DMS 273 (cell line): ENCODE results near the gene CTNNA2.

ENCODE experiments used
- DNase-seq: peaks from one replicate; lab custom pipeline; 2025; ENCODE audit not compliant: unreplicated experiment; lab: John Stamatoyannopoulos, UW

Gene CTNNA2

DNA sequence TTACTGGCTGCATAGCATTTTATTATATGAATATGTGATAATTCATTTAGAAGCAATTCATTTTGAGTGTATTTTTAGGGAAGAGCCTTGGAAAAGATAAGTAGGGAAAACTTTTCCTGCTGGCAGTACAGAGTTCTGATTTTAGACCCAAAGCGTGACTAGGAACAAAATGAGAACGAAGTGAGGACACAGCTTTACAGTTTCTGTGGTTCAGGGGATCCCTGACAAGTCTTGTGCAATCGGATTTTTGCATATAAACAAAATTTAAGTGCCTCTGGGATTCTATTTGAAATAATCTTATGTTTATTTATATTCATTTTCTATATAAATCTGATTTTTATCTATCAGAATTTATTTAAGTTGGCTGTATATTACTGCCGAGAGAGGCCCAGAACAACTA, 402.6 kb downstream of the CTNNA2 start:
- DNase-seq = no peak

DNA sequence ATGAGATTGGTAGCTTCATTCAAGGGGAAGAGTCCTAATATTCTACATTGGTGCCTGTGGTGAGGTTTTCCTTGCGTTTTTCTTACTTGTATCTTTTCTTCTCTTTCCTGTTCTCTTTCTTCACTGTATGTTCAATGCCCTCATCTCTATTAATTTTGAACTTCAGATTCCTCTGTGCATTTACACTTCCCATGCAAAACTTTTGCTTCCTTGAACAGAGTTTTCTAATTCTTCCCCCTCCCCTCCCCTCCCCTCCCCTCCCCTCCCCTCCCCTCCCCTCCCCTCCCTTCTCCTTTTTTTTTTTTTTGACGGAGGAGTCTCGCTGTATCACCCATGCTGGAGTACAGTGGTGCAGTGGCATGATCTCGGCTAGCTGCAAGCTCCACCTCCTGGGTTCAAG, 403.4 kb downstream of the CTNNA2 start:
- no peak for DNase-seq

DNA sequence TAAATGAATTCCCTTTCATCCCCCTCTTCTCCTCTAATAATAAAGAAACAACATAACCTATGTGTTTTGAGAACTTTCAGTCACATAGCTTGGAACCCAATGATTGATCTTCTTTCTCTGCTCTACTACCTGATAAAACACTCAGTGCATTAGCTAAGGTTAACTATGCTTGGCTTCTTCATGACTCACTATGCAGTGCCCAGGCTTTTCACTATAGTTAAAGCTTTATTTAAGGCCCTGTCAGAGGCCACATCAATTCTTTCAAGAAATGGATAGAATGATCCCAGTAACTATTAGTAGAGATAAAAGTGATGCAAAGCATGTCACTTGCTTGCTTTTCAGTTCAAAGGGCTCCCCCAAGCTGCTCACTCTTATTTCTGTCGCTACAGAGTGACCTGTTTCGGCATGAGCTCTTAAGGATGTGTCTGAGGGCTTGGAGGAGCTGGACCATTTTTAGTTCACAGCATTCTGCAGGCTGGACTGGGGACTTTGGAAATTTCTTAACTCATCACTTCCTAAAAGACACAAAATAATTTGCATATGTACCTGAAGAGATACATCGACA, 407.7 kb downstream of the CTNNA2 start:
- DNase-seq = no peak

DNA sequence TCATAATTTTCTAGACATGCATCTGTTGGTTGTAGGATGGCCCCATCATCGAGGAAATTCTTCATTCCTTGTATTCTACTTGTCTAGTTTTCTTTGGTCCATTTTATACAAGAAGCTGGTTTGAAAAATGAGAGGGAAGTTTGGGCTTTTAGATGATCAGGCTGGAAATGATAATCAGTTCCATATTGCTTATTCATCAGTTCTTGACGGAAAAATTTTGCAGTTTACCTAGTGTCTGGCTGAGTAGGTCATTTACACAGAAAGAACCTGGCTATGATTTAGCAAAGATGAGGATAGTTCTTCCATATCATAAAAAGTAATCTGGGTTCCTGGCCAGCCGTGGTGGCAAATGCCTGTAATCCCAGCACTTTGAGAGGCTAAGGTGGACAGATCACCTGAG, 416.8 kb downstream of the CTNNA2 start:
- no peak for DNase-seq

DNA sequence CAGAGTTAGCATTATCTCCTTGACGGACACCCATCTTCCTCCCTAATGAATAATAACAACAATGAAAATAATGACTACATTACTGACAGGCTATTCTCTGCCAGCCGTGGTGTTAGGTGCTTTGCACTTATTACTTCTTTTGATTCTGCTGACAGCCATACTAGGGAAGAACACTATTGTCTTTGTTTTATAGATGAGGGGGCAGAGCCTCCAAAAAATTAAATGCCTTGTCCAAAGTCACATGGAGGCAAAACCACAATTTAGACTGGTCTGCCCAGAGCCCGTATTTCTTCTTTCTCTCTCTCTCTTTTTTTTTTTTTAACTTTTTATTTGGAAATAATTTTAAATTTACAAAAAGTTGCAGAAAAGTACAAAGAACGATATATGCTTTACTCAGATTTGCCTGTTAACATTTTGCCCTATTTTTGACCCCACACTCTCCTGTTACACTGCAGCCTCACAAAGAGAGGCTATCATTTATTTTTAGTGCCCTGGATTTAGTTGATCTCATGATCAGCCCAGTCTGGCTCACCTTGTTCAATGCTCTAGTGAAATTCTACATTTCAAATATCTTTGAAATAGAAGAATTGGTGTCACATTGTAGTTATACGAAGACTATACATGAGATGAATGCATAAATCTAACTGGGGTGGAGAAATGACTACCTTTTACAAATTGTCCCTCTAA, 422.3 kb downstream of the CTNNA2 start:
- no peak for DNase-seq

DNA sequence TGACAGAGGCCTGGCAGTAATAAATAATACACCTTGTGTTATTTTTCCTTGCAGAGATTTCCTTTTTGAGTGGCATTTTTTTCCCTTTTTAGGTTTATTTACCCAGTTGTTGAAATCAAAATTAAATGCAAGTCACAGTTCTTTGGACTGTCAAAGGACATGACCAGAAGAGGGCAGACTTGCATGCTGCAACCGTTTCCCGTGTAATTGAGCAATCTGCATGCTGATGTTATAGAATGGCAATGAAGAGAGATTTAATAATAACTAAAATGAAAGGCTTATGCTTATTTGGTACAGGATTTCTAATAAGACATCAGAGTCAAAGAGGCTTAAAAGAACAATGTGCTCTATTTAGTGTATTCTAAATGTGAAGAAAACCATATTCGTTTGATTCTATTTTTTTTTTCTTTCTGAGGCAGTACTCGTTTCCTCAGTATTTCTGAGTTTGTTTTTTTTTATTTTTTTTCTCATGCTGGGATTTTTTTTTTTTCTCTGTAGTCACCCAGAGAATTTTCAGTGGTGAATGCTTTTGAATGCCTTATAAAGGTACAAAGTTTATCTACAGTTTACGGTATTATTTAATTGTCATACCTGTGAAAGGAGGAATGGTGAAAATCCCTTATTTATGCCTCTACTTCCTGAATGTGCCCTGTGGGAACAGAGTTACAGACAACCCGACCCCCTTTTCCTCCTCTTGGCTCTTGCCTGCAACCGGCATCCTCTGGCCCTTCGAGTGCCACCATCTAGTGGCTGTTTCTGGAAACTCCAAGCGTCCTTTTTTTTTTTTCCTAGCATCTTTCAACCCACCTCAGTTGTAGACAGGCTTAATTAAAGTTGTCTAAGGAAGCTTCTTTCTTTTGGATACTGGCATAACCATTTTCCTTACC, 423.2 kb downstream of the CTNNA2 start:
- peak; percentile 70 for DNase-seq

DNA sequence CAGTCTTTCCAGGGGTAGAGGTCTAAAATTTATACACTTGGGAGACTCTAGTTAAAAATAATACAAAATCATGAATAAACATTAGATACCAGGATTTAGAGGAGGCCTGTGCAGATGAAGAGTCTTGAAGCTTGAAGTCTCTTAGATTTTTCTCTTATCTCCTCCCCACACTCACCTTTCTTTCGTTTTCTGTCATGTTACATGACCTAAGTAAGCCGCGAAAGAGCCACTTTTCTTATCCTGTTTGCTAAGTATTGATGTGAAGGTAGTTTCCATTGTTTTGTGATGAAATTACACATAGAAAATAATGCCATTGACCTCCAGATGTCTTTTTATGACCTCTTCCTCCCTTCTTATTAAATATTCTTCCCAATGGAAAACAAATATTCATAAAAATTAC, 423.9 kb downstream of the CTNNA2 start:
- DNase-seq = no peak

DNA sequence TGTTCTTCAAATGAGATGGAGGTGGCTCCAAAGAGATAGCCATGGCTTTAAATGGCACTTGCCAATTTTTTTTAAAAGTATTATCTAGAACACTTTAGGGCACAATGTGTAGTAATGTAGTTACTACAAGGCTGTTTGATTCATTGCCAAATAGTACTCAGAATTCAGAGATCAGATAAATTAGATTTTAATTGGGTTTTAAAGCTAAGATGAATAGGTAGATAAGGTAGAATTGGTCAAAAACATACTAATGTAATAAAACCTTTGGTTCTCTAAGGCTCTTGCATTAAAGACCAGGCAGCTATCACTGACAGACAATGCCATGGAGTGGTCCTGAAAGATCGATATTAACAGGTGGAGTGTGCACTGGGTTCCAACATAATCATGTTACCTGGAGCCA, 425.8 kb downstream of the CTNNA2 start:
- no peak for DNase-seq

DNA sequence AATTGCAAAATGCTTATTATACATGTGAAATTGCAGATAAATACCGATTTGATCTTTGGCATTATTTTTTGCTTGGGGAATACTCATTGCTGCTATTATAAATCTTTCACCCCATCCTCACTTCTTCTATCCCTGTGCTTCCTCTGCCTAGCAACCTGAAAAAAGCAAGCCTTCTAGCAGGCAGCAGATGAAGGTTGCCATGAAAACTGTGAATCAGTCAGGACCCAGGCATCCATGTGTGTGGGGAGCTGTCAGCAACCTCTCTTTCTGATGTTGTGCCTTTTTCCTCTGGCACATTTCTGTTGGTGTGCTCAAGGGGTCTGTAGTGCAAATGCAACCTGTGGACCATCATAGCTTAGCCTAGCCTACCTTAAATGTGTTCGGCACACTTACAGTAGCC, 427.5 kb downstream of the CTNNA2 start:
- no peak for DNase-seq

DNA sequence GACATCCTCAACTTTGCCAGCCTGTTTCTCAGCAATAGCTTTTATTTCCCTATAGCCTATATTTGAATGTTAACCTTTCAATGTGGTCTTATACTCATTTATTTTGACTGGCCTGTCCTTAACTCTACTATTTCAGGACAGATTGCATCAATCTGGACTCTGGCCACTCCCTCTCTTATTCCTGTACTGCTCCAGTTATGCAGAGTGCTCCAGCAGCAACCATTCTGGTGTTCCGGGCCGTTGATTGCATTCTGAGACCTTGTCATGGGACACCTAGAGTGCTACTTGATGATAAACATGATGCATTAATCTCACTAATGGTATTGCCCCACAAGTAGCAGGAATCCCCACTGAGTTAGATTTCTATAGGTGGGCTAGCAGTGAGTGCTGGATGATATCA, 428.3 kb downstream of the CTNNA2 start:
- no peak for DNase-seq

DNA sequence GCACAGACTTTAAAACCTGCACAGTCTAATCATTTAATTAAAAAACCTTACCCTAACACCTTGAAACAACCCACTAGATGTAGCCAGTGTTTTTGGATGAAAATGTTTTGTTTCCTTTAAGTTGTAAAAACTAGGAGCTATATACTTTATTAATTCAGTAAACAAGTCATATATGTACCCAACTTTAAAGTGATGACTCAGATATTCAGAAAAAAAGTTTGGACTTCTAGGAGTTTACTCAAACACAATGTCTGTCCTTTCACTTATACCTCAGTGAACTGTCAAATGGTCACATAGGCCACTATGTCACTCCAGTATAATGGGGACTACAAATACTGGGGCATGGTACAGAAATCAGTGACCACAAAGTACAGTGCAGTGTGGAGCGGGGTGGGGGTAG, 431.4 kb downstream of the CTNNA2 start:
- no peak for DNase-seq

DNA sequence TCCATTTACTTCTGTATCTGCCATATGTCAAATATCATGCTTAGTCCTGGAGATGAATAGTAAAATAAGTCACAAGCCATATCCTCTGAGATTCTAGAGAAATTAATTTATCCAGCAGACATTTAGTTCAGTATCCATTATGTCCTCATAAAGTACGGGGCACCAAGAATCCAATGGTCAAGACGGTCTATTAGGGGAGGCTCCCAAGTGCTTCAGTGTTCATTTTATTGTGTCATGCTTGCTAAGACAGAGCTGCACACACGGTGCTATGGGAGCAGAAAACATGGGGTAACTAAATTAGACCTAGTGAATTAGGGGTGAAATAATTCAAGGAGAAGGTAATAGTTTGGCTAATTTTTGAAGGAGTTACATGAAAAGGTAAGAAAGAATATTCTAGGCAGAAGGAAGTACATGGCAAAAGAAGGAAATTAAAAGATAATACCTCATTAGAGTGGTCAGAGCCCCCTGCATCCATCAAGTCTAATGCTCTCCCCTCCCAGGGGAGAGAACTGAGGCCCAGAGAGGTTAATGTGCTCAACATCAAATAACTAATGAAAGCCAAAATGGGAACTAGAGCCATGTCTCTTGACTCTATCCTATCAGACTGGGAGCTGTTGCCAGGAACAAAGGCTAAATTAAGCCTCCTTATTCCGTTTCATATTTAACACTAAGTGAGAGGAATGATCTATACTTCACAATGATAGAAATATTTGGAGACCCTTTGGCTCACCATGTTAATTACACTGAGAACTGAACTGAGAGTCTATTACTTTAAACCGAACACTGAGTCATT, 433.0 kb downstream of the CTNNA2 start:
- no peak for DNase-seq

DNA sequence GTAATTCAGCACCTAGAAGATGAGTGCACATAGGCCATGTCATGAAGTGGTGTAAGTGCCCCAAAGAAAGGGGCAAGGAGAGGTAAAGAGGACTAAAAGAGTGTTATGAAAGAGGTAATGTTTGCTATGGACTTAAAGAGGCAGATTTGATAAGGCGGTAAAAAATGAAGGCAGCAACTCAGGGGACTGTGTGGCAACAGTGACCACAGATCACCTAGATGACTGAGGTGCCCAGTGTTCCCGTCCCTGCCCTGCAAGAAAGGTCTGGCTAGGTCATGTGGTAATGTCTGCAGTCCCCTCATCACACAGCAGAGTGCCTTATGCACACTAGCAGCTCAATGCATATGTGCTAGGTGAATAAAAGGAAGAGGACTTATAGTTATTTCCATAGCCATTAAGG, 434.9 kb downstream of the CTNNA2 start:
- DNase-seq = no peak

DNA sequence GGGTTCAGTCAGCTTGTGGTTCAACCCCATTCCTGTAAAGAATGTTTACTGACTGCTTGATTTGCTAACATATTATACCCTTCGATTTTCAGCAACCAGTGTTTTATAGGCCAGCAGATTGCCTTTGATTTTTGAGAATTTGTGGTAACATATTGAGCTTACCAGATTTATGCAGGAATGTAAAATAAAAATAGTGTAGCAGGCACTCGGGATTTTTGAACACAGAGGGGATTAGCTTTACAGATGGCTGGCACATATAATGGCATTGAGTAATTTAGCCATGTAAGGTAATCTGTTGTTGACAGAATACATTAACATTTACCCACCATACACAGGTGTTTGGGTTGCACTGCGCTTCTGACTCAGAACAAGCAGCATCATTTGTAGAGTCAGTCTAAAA, 437.7 kb downstream of the CTNNA2 start:
- DNase-seq = peak; percentile 45

DNA sequence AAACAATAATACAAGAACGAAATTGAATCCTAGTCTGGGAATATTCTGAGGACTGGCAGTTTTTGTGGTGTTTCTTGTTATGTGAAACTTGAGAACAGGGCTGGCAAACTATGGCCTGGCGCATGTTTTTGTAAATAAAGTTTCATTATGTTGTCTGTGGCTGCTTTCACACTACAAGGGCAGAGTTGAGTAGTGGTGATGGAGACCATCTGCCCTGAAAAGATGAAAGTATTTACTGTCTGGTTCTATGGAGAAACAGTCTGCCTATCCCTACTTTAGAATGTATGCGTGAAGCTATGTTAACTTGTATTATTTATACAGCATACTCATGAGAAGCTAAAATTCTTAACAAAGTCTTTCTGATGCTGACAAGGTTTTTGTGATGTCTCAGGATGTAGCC, 439.8 kb downstream of the CTNNA2 start:
- no peak for DNase-seq

DNA sequence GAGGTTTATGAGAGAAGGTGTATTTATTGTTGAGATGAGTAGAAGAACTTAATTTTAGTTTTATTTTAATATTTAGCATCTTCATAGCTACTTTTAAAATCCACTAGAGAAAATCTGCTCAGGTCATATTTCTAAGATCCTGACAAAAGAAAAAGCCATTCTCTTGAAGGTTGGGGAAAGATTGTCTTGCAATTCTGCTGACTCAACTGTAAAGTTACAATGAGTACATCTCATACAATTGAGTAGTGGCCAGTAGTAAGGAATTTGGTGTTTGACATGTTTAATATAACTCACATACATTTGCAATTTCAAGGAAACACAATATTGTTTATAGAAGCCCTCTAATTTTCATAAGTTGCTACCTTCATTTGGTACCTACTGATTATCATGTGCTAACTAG, 447.2 kb downstream of the CTNNA2 start:
- no peak for DNase-seq

DNA sequence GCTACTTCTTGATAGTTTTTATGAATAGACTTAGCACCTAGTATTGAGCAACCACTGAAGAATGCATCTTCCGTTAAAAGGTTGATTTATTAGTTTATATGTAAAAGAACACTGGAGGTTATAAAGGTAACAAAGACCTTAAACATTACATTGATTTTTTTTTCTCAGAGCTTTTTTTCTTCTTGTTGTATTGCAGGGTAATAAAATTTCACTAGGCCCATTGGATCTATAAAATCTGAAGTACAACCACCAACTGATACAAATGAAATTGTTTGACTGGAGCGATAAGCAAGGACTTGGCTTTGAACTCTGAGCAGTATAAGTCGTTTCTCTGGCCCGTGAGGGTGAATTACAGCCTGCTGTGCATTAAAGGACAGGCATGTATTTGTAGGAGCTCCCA, 447.7 kb downstream of the CTNNA2 start:
- no peak for DNase-seq

DNA sequence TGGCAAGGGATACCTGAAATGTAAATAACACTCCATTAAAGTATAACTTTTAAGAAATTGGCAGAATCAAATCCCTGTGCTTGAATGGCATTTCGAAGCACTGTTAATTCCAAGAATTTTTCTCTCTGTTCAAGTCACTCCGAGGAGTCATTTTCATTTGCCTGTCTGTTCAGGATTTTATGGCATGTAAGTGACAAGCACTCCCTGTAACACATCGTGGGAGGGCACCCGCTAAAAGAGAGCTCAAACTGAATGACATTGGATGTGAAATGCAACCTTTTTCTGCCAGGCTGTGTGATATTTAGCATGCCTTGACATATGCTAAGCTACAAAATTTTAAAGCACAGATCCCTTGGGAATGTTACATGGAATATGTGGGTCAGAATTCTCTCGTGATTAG, 452.1 kb downstream of the CTNNA2 start:
- DNase-seq = no peak

DNA sequence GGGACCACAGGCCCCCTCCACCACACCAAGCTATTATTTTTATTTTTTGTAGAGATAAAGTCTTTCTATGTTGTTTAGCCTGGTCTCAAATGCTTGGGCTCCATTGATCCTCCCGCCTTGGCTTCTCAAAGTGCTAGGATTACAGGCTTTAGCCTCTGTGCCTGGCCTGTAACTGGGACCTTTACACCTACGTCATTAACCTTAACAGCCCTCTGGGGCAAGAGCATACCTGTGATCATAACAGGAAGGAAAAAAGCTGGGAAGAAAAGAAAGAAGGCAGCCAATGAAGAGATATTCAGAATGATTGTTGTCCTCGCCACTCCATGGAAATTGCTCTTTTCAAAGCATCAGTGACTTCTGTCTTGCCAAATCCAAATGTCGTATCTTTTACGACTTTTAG, 453.5 kb downstream of the CTNNA2 start:
- no peak for DNase-seq

DNA sequence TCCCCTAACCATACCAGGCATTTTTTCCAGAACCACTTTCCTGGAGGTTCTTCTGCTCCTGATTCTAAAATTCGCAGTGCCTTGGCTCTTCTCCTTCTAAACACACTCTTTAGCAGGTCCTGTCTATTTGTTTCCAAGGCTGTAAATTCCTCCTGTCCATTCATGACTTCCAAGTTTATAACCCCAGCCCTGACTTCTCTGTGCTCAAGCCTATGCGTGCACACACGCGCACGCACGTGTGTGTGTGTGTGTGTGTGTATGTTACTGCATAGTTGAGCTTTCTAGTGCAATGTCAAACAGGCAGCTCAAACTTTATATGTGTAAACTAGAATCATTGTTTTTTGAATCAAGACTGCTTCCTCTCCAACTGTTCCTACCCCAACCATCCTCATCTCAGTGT, 454.0 kb downstream of the CTNNA2 start:
- DNase-seq = no peak

DNA sequence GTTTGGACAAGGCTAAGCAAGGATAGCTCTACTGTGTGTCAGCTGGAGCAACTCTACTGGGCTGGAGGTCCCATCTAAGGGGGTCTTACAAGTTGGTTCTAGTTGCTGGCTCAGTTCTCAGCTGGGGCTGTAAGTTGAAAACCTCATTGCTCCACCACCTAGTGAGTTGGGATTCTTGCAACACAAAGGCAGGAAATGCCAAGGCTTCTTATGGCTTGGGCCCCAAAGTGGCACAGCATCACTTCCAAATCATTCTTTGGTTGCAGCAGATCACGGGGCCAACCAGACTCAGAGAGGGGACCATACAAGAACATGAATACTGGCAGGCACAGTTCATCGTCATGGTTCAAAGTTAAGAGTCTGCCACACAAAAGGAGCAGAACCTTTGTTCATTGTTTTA, 459.0 kb downstream of the CTNNA2 start:
- no peak for DNase-seq

DNA sequence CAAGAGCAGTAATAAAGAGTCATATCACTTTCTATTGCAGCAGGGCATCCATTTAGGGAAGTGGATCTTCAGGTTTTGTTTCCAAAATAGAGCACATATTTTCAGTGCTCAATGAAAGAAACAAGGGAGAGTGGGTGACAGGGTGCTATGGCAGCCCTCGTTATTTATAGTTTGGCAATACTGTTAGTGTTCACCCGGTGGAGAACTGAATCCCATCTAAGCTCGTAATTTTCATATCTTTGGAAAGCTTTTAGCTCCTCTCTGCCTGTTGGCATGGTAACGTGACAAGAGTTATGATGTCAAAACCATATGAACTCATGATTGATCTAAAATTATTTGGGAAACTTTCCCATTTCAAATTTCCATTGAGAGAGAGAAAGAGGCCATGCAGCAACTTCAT, 459.8 kb downstream of the CTNNA2 start:
- DNase-seq = no peak
